ENCODE measurements around the gene SMARCD3. TPM values are rescaled to one million over a fixed set of nuclear protein-coding genes. Genes with fewer than 3 reads are reported as not detected.

SMARCD3 gene
- total RNA-seq, 4 donors from 2014 or later, result 25.3 to 43.4 (median 40.6) TPM

GRCh38 chr7:151244196-151244840 lies 4.2 kb downstream of the SMARCD3 start:
- Histone ChIP-seq H3K4me1 (peaks cover 55 to 67% (median 62%) of the 10 kb centered on the region in 4 donors), H3K36me3 (peaks cover 2 to 35% (median 29%) of the 10 kb centered on the region in 4 donors), H3K9me3 (no peaks in the 10 kb centered on the region), H3K27ac (replicated peaks in 1 of 4) (peak overlapping the region in 2 of 4 donors; percentile 2 to 25), H3K4me3 (no peak overlapping the region), H3K27me3 (peaks cover 0 to 12% (median 0%) of the 10 kb centered on the region in 4 donors)
- DNase-seq (ENCODE audit: extremely low spot score), result no peak
- TF ChIP-seq EP300 (IDR thresholded peaks at IDR 0.05) (no peak), CTCF (IDR thresholded peaks at IDR 0.05) (peak in 2 of 3 experiments; percentile 79 to 82), POLR2AphosphoS5 (IDR thresholded peaks at IDR 0.05) (no peak)
- WGBS, result 22% methylated on average over 9 of the region's 10 CpGs
- intact Hi-C loops (cut with DNase I), result loop anchor here (2.0 to 10.0 kb wide), 2 partner anchors 58 to 120 kb away; no protein-coding TSS in a partner anchor

GRCh38 chr7:151243408-151244195 lies 4.9 kb downstream of the SMARCD3 start:
- intact Hi-C loops (cut with DNase I), result loop anchor here (2.0 to 10.0 kb wide), 2 partner anchors 59 to 119 kb away; no protein-coding TSS in a partner anchor
- Histone ChIP-seq H3K27ac (replicated peaks in 1 of 4) (peak overlapping the region in 3 of 4 donors; percentile 2 to 25 (median 7)), H3K4me1 (peaks cover 54 to 61% (median 56%) of the 10 kb centered on the region in 4 donors), H3K36me3 (peaks cover 8 to 42% (median 36%) of the 10 kb centered on the region in 4 donors), H3K4me3 (peak overlapping the region; percentile 8 to 29 (median 19)), H3K9me3 (no peaks in the 10 kb centered on the region), H3K27me3 (peaks cover 0 to 12% (median 0%) of the 10 kb centered on the region in 4 donors)
- no peak for TF ChIP-seq EP300 (IDR thresholded peaks at IDR 0.05)
- no peak for TF ChIP-seq CTCF (IDR thresholded peaks at IDR 0.05)
- TF ChIP-seq POLR2AphosphoS5 (IDR thresholded peaks at IDR 0.05), result no peak
- no peak for DNase-seq (ENCODE audit: extremely low spot score)
- WGBS, result 44% methylated on average over 16 of the region's 17 CpGs

GRCh38 chr7:151243045-151243349 lies 5.5 kb downstream of the SMARCD3 start:
- peak overlapping the region in 1 of 4 donors; percentile 22 for H3K4me3 ChIP-seq
- intact Hi-C loops (cut with DNase I), result loop anchor here (10.0 kb wide), 1 partner anchor 118 kb away; no protein-coding TSS in a partner anchor
- H3K36me3 ChIP-seq, result peaks cover 12 to 48% (median 42%) of the 10 kb centered on the region in 4 donors
- TF ChIP-seq POLR2A (IDR thresholded peaks at IDR 0.05; ENCODE audit: low read depth) (no peak), POLR2AphosphoS5 (IDR thresholded peaks at IDR 0.05) (no peak), CTCF (IDR thresholded peaks at IDR 0.05) (no peak), EP300 (IDR thresholded peaks at IDR 0.05) (no peak)
- H3K4me1 ChIP-seq, result peaks cover 52 to 57% (median 52%) of the 10 kb centered on the region in 4 donors
- no peaks in the 10 kb centered on the region for H3K9me3 ChIP-seq
- H3K27ac ChIP-seq (replicated peaks in 1 of 4), result peak overlapping the region in 3 of 4 donors; percentile 2 to 7 (median 2)
- peaks cover 0 to 12% (median 0%) of the 10 kb centered on the region in 4 donors for H3K27me3 ChIP-seq
- no peak for DNase-seq (ENCODE audit: extremely low spot score)
- WGBS, result 42% methylated on average over 2 of the region's 2 CpGs

GRCh38 chr7:151242159-151243044 lies 6.1 kb downstream of the SMARCD3 start:
- Histone ChIP-seq H3K4me3 (no peak overlapping the region), H3K4me1 (peaks cover 46 to 51% (median 47%) of the 10 kb centered on the region in 4 donors), H3K27ac (replicated peaks in 1 of 4) (no peak overlapping the region), H3K36me3 (peaks cover 17 to 54% (median 48%) of the 10 kb centered on the region in 4 donors), H3K9me3 (no peaks in the 10 kb centered on the region), H3K27me3 (peaks cover 0 to 12% (median 0%) of the 10 kb centered on the region in 4 donors)
- DNase-seq (ENCODE audit: extremely low spot score), result no peak
- 67% methylated on average over 14 of the region's 20 CpGs for WGBS
- intact Hi-C loops (cut with DNase I), result loop anchor here (10.0 kb wide), 1 partner anchor 118 kb away; no protein-coding TSS in a partner anchor
- no peak for TF ChIP-seq CTCF (IDR thresholded peaks at IDR 0.05)
- no peak for TF ChIP-seq EP300 (IDR thresholded peaks at IDR 0.05)
- TF ChIP-seq POLR2A (IDR thresholded peaks at IDR 0.05; ENCODE audit: low read depth), result no peak
- no peak for TF ChIP-seq POLR2AphosphoS5 (IDR thresholded peaks at IDR 0.05)

All from esophagus muscularis mucosa (tissue), 4 donors.